GM21381 (cell line): ENCODE results near the gene FRMD8.

ENCODE experiments used
- ATAC-seq: cut with Tn5 transposase; IDR thresholded peaks from one replicate; pipeline ENCODE4 v1.9.1; 2021; ENCODE audit warnings: mild to moderate bottlenecking, moderate library complexity; ENCODE audit not compliant: unreplicated experiment

Gene FRMD8

DNA sequence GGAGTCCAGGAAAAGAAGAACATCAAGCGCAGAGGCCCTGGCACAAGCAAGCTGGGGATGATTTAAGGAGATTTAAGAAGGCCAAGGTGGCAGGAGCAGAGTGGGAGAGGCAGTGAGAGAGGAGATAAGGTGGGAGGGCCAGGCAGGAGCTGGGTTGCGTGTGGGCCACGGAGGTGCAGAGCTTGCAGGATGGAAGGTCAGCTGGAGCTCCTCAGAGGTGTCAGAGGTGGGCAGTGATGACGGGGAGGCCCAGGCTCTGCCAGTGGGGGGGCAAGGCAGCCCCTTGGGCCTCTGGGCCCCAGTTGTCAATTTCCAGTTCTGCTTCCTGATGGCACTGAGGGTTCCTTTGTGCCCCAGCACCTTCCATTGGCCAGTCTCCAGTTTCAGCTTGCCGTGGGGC lies 6.5 kb downstream of the FRMD8 start:
- ATAC-seq = no peak

DNA sequence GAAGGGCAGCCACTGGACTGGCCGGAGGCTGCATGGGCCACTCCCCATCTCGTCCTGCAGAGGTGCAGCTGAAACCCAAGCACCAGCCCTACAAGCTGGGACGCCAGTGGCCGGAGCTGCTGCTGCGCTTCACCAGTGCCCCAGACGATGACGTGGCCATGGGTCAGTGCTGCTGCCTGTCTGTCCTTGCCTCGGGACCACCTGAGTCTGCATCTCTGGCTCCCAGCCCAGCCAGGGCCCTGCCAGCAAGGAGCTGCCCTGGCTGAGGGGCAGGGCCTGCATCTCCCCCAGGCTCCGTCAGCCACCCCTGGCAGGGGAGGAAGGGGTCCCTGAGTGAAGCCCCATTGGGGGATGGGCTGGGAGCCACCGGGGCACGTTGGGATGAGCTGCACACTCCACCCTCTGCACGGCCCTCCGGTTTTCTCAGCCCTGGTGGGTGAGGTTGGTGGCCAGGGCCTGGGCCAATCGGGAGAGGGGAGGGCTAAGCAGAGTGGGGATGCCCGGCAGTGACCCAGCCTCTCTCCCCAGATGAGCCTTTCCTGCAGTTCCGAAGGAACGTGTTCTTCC lies 7.2 kb downstream of the FRMD8 start:
- no peak for ATAC-seq

DNA sequence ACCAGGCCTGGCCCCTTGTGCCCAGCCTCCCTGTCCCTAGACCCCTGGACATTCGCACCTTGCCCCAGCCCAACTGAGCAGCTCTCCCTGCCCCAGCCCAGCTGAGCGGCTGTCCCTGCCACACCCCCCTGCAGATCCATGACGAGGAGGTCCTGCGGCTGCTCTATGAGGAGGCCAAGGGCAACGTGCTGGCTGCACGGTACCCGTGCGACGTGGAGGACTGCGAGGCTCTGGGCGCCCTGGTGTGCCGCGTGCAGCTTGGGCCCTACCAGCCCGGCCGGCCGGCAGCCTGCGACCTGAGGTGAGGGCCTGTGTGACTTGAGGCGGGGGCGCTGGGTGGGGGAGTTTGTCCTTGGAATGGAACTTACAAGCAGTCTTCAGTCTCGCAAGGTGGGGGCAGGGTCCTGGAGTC lies 7.7 kb downstream of the FRMD8 start:
- no peak for ATAC-seq

DNA sequence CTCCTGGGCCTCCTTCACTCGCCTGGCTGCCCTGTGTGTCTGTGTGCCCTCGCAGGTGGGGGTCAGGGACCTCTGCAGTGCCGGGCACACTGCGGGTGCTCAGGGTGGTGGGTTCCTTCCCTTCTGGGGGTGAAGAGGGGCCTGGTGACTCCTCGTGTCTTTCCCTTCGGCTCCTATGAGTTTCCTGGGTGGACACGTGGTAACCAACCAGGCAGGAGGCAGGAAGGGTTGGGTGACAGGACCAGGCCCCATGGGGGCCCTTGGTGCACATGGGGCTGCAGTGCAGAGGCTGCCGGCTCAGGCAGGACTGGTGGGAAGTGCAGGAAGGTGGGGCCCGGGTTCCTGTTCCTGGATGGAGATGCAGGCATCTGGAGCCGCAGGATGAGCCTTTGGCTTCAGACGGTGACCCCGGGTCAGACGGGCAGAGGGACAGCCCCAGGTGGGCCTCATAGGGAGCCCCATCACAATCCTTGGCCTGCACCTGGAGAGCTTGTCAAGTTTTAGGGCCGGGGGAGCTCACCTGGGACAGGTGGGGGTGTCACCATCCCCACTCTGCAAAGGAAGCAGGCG lies 9.6 kb downstream of the FRMD8 start:
- no peak for ATAC-seq

DNA sequence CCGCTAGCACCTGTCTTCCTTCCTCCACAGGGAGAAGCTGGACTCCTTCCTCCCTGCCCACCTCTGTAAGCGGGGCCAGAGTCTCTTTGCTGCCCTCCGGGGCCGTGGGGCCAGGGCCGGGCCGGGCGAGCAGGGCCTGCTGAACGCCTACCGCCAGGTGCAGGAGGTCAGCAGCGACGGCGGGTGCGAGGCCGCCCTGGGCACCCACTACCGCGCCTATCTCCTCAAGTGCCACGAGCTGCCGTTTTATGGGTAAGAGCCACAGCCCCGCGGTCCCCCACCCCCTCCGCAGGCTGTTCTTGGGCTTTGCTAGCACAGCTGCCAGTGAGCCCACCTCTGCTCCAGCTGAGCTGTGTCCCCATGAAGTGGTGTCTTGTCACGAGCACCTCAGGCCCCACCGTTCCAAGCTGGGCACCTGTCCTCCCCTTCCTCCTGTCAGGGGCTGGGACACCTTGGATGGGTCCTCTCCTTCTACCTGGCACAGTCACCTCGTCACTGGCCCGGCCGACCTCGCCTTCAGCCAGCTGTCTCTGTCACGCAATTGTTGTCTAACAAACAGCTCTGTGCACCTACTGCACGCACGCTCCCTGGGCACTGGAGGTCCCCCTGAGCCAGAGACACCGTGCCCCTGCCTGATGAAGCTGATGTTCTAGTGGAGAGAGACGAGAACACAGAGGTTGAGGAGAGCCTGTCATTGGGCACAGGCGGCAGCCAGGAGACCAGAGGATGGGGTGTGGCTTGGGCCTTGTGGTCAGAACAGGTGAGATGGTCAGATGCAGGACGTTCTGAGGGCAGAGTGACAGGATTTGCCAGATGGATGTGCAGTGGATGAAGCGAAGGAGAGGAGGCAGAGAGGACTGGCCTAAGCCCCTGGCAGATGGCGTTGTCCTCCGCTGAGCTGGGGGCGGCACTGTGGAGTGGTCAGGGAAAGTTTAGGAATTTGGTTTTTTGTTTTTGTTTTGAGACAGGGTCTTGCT lies 10.6 kb downstream of the FRMD8 start:
- ATAC-seq = no peak

DNA sequence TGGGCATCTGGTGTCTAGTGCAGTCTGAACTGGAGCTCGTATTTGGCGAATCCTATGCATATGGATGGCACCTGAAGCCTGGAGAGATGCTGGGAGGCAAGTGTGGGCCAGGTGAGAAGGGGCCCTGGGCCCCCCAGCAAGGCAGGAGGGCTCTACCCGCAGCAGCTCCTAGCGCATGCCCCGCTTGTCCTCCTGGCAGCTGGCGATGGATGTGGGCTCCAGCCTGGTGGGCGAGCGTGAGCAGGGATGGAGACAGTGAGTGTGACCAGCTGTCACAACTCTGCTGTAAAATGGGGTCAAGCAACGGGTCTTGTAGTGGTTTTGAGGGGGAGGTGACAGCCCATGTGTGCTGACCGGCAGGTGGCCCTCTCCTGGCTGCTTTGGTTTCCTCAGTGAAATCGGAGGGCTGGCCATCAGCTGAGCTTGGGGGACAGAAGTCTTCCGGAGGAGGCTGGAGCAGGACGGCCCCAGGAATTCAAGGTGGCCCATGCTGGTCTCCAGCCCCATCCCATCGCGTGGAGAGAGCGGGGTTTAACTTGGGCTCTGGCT lies 12.0 kb downstream of the FRMD8 start:
- ATAC-seq = no peak

DNA sequence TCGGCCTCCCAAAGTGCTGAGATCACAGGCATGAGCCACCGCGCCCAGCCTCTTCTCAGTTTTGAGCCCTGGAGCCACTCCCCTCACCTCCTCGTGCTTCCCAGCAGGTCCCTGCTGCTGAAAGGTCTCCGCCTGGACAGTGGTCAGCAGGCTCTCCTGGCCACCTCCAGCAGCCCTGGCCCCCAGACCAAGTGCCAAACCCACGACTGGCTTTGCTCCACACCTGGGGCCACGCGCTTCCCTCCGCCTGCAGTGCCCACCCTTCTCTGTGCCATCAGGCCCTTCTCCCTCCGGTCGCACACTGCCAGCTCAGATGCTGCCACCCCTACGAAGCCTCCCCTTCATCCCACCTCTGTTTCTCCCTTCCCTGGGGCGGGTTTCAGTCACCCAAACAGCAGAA lies 12.8 kb downstream of the FRMD8 start:
- ATAC-seq = no peak

DNA sequence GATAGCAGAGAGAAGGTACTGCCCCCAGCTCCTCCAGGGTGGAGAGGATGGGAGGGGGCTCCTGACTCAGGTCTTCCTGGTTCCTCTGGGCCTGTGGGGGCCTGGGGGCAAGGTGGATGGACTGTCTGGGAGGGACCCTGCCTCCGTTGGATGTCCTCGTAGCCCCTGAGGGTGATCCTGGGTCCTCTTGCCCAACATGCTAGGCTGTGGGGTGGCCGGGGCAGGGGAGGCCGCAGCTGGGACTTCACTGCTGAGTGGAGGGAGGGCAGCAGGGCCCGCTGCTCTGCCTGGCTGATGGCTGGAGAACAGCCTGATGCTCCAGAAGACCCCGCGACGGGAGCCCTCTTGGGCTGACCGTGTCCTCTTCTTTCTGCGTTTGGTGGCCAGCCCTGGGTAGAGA lies 13.4 kb downstream of the FRMD8 start:
- no peak for ATAC-seq

DNA sequence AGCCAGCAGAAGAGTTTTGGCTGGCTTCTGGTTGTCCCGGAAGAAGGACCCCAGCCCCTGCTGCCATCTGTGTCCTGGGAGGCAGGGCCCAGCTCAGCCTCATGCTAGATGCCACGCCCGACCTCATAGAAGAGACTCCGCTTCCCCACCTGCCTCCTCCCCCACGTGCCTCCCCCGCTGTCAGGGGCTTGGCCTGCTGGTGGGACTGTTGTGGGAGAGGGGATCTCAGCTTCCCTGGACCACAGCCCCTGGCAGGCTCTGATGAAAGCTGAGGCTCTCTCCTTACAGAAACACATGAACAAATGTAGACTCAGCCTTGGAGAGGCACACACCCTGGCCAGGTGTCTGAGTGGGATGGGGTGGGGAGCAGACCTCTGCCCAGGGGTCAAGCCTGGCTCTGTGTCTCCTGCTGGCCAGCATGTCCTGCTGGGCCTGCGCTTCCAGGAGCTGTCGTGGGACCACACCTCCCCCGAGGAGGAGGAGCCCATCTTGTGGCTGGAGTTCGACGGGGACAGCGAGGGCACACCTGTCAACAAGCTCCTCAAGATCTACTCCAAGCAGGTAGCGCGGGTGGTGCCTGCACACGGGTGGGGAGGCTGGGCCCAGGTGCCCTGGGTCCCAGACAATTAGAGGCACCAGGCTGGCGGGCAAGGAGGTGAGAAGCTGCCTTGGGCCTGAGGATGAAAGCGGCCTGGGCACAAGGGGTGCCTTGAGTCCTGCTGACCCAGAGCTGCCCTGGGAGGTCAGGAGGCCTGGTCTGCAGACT lies 14.1 kb downstream of the FRMD8 start:
- ATAC-seq = no peak

DNA sequence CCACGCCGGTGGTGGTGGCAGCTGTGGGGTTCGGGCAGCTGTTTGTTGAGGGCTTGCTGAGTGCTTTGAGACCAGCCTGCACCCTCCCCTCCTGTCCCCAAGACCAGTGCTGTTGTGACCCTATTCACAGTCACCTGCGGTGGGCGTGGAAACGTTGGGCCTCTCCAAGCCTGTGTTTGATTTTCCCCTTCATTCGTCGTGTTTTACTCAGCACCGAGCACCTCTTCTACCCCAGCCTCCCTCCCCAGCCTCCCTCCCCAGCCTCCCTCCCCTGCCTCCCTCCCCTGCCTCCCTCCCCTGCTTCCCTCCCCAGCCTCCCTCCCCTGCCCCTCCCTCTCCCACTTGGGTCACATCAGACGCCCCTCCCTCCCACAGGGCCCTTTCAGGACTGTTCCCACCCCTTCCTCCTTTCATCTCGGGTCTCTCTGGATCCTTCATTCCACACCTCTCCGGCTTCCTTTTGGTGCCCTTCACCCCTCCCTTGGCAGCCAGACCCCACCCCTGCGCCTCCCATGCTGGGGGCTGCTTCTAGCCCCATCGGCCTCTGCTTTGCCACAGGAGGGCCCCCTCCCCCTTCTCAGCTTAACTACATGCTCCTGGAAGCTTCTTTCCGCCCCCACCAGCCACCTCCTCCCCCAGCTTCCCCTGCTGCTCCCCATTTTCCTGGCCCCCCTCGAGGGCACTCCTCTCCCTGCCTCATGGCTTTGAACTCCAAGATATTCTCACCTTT lies 14.8 kb downstream of the FRMD8 start:
- ATAC-seq = no peak

DNA sequence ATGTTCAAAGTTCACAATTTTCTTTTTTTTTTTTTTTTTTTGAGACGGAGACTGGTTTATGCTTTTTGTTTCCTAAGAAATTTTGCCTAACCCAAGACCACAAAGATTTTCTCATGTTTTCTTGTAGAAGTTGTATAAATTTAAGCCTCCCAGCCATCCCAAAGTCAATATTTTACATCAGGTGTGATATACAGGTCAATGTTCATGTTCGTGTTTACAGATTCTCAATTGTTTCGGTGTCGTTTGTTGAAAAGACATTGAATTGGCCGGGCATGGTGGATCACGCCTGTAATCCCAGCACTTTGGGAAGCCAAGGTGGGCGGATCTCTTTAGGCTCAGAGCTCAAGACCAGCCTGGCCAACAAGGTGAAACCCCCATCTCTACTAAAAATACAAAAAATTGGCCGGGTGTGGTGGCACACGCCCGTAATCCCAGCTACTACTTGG lies 15.4 kb downstream of the FRMD8 start:
- ATAC-seq = no peak

DNA sequence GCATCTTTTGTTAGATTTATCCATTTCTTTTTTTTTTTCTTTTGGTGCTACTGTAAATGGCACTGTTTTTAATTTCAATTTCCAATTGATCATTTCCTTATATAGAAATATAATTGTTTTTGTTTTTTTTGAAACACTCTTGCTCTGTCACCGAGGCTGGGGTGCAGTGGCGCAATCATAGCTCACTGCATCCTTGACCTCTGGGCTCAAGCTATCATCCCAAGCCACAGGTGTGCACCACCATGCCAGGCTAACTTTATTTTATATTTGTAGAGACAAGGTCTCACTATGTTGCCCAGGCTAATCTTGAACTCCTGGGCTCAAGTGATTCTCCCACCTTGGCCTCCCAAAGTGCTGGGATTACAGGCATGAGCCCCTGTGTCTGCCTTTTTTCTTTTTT lies 16.4 kb downstream of the FRMD8 start:
- no peak for ATAC-seq

DNA sequence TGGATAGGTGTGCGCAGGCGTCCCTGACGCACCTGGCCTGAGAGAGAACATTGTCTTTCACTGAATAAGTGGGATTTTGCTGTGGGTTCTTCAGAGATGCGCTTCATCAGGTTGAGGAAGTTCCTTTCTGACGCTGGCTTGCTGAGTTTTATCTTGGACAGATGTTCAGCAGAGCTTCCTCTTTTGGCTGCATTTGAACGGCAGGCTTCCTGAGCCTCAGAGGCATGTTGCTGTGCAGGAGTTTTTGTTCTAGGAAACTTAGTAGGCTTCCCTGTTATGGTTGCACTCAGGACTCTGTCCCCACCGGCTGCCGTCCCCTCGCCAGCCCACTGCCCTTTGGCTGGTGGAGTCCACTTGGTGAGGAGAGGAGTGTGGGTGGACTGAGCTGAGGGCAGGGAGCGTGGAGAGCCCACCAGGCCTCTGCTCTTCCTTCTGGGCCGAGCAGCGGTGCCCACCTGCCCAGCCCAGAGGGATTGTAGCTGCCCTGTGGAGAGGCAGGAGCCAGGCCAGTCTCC lies 17.2 kb downstream of the FRMD8 start:
- ATAC-seq = no peak

DNA sequence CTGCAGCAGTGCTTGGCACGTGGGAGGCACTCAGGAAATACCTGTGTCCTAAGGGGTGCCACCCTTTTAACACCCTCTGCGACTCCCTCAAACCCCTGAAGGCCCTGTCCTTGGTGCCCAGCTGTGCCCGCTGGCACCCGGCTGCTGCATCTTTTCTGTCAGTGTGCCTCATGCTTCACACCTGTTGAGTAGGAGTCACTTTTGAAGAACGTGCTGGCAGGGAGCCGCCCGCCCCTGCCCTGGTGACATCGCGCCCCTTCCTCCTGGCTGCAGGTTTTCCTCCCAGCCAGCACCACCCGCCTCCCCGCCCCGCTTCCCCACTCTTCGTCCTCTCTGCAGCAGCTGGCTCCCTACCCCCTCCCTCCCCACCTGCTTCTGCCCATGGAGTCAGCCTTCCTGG lies 17.8 kb downstream of the FRMD8 start:
- no peak for ATAC-seq

DNA sequence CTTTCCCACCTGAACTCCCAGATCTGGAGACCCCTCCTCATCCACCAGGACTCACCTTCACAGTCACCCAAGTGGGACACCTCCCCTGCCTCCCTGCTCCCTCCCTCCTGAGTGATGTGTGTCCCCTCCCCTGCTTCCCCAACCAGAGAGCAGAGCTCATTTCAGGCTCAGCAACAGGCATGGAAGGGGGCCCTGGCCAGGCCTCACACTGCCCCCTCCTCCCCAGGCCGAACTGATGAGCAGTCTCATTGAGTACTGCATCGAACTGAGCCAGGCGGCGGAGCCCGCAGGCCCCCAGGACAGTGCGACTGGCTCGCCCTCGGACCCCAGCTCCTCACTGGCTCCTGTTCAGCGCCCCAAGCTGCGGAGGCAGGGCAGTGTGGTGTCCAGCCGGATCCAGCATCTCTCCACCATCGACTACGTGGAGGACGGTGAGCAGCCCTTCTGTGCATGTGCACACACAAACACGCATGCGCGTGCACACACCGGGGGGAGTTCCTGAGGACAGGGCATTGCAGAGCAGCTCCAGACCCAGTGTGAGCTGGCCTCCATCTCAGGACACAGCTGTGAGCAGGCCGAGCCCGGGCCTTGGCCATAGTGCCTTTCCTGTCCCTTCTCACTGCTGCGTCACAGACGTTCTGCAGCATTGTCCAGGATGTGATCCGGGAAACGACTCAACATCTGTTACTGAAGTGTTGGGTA lies 18.4 kb downstream of the FRMD8 start:
- ATAC-seq = no peak

DNA sequence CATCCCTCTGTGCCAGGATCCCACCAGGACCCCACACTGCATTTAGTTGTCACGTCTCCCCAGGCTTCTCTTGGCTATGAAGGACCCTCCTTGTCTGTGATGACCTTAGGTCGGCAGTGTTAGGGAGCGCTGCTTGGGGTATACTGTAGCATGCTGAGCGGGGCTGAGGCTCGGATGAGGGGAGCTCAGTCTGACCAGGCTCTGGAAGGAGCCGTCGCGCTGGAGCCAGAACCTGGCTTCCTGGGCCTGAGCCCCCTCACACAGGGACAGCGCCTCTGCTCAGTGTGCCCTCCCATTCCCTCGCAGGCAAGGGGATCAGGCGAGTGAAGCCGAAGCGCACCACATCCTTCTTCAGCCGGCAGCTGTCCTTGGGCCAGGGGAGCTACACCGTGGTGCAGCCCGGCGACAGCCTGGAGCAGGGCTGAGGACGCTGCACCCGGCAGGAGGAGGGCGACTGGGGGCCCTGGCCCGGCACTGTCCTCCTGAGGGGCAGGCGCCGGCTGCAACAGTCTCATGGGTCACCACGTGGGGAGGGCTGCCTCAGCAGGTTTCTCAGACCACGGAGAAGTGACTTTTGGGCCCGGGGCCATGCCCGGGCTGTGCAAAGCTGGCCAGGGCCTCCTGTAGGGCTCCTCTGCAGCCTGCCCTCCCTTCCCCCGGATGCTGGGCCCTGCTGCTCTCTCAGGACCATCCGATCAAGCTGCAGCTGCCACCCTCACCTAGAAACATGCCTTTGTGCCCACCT lies 24.7 kb downstream of the FRMD8 start:
- no peak for ATAC-seq

DNA sequence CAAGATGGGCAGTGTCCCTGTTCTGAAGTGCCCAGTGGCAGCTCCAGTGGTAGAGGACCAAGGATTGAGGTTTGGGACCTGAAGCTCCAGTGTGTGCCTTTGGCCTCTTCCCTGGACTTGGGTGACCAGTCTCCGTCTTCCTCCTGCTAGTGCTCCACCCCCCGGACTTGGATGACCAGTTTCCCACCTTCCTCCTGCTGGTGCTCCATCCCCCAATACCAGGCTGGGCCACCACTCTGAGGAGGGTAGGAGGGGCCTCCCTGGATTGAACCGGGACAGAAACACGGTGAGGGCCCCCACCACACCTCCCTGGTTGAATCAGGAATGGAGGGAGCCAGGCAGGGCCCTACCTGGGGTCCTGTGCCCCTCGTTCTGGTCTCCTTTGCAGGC lies 25.2 kb downstream of the FRMD8 start:
- no peak for ATAC-seq

DNA sequence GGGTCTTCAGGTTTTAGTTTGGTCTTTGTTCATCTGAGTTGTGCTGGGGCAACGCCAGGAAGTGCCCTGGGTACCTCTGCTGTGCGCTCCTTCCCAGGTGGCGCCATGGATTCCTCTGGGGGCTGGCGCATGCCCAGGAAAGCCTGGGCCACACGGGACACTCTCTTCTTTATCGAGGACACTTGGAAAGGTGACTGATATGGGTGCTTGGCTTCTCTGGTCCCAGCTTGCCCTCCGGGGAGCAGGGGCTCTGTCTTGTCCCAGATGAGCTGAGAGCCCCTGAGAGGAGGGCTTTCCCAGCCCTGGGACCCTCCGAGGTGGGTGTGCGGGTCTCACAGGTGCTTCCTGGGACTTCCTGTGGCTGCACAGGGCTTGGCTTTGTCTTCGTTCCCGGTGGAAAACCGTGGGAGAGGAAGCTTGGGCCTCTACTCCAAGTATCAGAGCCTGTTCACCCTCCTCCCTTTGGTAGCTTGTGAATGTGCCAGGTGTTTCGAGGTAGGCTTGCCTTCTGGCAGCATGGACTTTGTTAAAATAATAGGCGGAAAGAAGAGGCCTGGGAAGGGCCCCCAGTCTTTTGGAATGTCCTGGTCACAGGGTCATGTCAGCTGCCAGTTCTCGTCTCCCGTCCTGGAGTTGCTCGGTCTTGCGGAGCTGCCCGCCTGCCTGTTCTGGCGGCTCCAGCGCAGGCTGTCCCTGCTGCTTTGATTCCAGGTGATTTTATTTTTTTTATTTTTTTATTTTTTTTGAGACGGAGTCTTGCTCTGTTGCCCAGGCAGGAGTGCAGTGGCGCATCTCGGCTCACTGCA lies 26.0 kb downstream of the FRMD8 start:
- no peak for ATAC-seq
